Transverse colon (tissue), 4 donors: ENCODE data around the gene PCSK7. TPM values are rescaled to one million over a fixed set of nuclear protein-coding genes. Genes with fewer than 3 reads are reported as not detected.

Source experiments
- DNase-seq: peaks from one replicate; pipeline ENCODE4 v3.0.0-alpha.2; 2019
- H3K27ac ChIP-seq, 4 donors: fragments of 200-600 bp; sonication (generic); 2 replicates each; pipeline ENCODE4 v1.5.1; 2016 to 2018; ENCODE audit warnings: inconsistent platforms in 4 of 4
- H3K27me3 ChIP-seq: fragments of 200-600 bp; sonication (generic); 2 replicates; pipeline ENCODE4 v1.5.1; 2017; ENCODE audit warnings: inconsistent platforms
- H3K36me3 ChIP-seq, 4 donors: fragments of 200-600 bp; sonication (generic); 2 replicates each; pipeline ENCODE4 v1.5.1; 2017 to 2019; ENCODE audit warnings: inconsistent platforms in 4 of 4
- H3K4me1 ChIP-seq, 4 donors: fragments of 200-600 bp; sonication (generic); 2 replicates each; pipeline ENCODE4 v1.5.1; 2017 to 2020; ENCODE audit warnings: inconsistent platforms in 4 of 4
- H3K4me3 ChIP-seq, 4 donors: fragments of 200-600 bp; sonication (generic); 1 replicate in 1 of 4; 2 replicates in 3 of 4; pipeline versions ENCODE4 v1.5.1 to v1.6.1; 2017 to 2019; ENCODE audit warnings: inconsistent platforms in 4 of 4
- H3K9me3 ChIP-seq, 2 donors: fragments of 200-600 bp; sonication (generic); 2 replicates each; pipeline ENCODE4 v1.5.1; 2017 to 2019; ENCODE audit warnings: inconsistent platforms in 2 of 2
- CTCF ChIP-seq, 5 experiments: fragments of 200-600 bp in 3 of 5; fragments of 450-650 bp in 2 of 5; sonication (generic) in 3 of 5; IDR thresholded peaks; 1 replicate in 2 of 5; 2 replicates in 3 of 5; pipeline ENCODE4 v1.5.1; 2016 to 2017; ENCODE audit warnings: antibody characterized with exemption in 5 of 5, inconsistent platforms in 3 of 5, mild to moderate bottlenecking in 2 of 5, moderate library complexity in 1 of 5
- EP300 ChIP-seq: sonication (generic); formaldehyde crosslinking; IDR thresholded peaks from one replicate; pipeline ENCODE4 v1.6.1; 2017; ENCODE audit warnings: antibody characterized with exemption, low read depth
- POLR2A ChIP-seq: fragments of 450-650 bp; IDR thresholded peaks from one replicate; pipeline ENCODE4 v1.6.1; 2016; ENCODE audit warnings: antibody characterized with exemption, mild to moderate bottlenecking, moderate library complexity
- POLR2AphosphoS5 ChIP-seq, 3 donors: sonication (generic); formaldehyde crosslinking; IDR thresholded peaks; one replicate each; pipeline ENCODE4 v1.6.1; 2016; ENCODE audit warnings: antibody characterized with exemption in 3 of 3
- WGBS, 2 donors: methylation state at CpG; one replicate each; pipeline ENCODE4 v1.1.5; 2018; ENCODE audit warnings: low coverage in 1 of 2; 5-methylcytosine and 5-hydroxymethylcytosine counted together
- in situ Hi-C, 4 donors: fragments of 200-750 bp; cut with MboI; loops; one replicate each; pipeline versions ENCODE4 v1.15.0 to v1.15.1; 2017; ENCODE audit warnings: low sequenced_read_pairs in 3 of 4, low pct_ligation_motif_present in 1 of 4, low pct_unique_long_range_greater_than_20kb in 1 of 4
- intact Hi-C: fragments of 100-400 bp; cut with DNase I; formaldehyde crosslinking; loops from one replicate; pipeline ENCODE4 v1.15.1; 2023; ENCODE audit warnings: low total_unique reads
- total RNA-seq, 4 donors: library from RNA; depleted of rRNA; stranded (reverse); fragments of >200 nt; gene quantifications; one replicate each; pipeline ENCODE4 v1.1.0, GENCODE V29; 2016

Gene PCSK7
- total RNA-seq, 4 donors from 2014 or later = 182 to 432 (median 204) TPM

DNA sequence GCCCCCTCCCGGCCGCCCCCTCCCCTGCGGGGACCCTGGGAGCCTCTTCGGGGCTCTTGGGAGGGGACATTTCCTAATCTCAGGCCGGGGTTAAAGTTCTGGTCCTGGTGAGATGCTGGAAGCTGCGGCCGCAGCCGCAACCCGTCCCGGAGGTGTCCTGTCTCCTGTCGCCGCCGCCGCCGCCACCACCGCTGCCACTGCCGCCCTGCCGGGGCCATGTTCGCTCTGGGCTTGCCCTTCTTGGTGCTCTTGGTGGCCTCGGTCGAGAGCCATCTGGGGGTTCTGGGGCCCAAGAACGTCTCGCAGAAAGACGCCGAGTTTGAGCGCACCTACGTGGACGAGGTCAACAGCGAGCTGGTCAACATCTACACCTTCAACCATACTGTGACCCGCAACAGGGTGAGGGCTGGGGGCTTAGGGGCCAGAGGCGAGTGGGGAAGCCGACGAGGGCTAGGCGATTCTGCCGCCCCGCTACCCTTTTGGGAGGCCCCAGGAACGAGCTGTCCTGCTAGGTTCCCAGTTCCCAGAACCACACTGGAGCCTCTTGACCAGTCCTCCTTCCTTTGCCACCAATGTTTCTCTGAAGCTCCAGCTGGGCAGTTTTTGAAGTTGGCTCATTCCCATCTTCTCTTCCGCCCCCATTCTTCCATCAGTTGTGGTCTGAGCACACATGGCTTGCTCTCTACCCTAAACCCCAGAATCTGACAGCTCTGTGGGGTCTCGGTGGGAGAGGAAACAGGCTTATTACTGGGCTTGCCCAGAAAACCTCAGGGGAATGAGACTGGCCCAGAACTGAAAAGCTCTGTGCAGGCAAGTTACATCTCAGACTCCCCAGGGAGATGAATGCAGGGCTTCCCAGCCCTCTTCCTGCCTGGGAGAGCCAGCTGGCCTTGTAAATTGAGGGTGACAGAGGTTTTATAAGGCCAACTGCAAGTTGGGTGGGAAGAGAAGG is 52.5 kb downstream of the PCSK7 start:
- no peaks in the 10 kb centered on the region for H3K9me3 ChIP-seq
- intact Hi-C loops = no loop called here
- in situ Hi-C loops = no loop called here
- DNase-seq = peak; percentile 63
- H3K27me3 ChIP-seq = no peaks in the 10 kb centered on the region
- TF ChIP-seq CTCF (IDR thresholded peaks at IDR 0.05) (peak in 1 of 5 experiments; percentile 9), POLR2AphosphoS5 (IDR thresholded peaks at IDR 0.05) (peak in 1 of 3 donors; percentile 9), EP300 (no peak)
- peaks cover 12 to 32% (median 29%) of the 10 kb centered on the region in 4 donors for H3K4me1 ChIP-seq
- peak overlapping the region; percentile 83 to 95 (median 88) for H3K4me3 ChIP-seq
- peaks cover 0 to 5% (median 0%) of the 10 kb centered on the region in 4 donors for H3K36me3 ChIP-seq
- 2% methylated on average over 27 of the region's 39 CpGs; no CpG with 5 or more reads in 1 of the 2 donors for WGBS, 2 donors
- peak overlapping the region; percentile 95 to 98 (median 98) for H3K27ac ChIP-seq

- H3K4me1 ChIP-seq = peaks cover 12 to 32% (median 29%) of the 10 kb centered on the region in 4 donors
- intact Hi-C loops = no loop called here
- peak within 1 kb of the TSS; percentile 95 to 98 (median 98) for H3K27ac ChIP-seq
- in situ Hi-C loops = no loop called here
- TF ChIP-seq POLR2A (peak; percentile 93), POLR2AphosphoS5 (IDR thresholded peaks at IDR 0.05) (peak; percentile 97 to 99 (median 98)), CTCF (IDR thresholded peaks at IDR 0.05) (no peak), EP300 (no peak)
- DNase-seq = peak; percentile 97
- H3K9me3 ChIP-seq = no peaks in the 10 kb centered on the region
- 2 to 3% methylated on average over 9 to 42 of the region's 51 CpGs for WGBS, 2 donors
- H3K36me3 ChIP-seq = peaks cover 0 to 5% (median 0%) of the 10 kb centered on the region in 4 donors
- H3K4me3 ChIP-seq = peak within 1 kb of the TSS; percentile 83 to 95 (median 88)
- H3K27me3 ChIP-seq = no peaks in the 10 kb centered on the region
Measured at GRCh38 chr11:117178210-117179034, 53.5 kb downstream of the PCSK7 start, which contains the start of gene SIDT2. Gene SIDT2, plus strand, starts transcription at chr11:117178743. Its CDS starts 521 bp downstream, at chr11:117179264.

- no peaks in the 10 kb centered on the region for H3K9me3 ChIP-seq
- in situ Hi-C loops = no loop called here
- H3K27me3 ChIP-seq = no peaks in the 10 kb centered on the region
- peak overlapping the region in 3 of 4 donors; percentile 83 to 95 (median 83) for H3K4me3 ChIP-seq
- intact Hi-C loops = no loop called here
- 29 to 63% methylated on average over 1 to 10 of the region's 10 CpGs for WGBS, 2 donors
- H3K4me1 ChIP-seq = peaks cover 12 to 32% (median 29%) of the 10 kb centered on the region in 4 donors
- peaks cover 0 to 5% (median 0%) of the 10 kb centered on the region in 4 donors for H3K36me3 ChIP-seq
- TF ChIP-seq POLR2AphosphoS5 (IDR thresholded peaks at IDR 0.05) (no peak), POLR2A (no peak)
- H3K27ac ChIP-seq = peak overlapping the region; percentile 95 to 98 (median 98)
- DNase-seq = no peak
Measured at GRCh38 chr11:117177534-117178209, 54.2 kb downstream of the PCSK7 start.

GRCh38 chr11:117176186-117176585 is 55.7 kb downstream of the PCSK7 start:
- no peak overlapping the region for H3K27ac ChIP-seq
- DNase-seq = no peak

More at GRCh38 chr11:117176186-117176585, 55.7 kb downstream of the PCSK7 start:
- Histone ChIP-seq H3K9me3 (no peaks in the 10 kb centered on the region), H3K4me3 (no peak overlapping the region), H3K27me3 (no peaks in the 10 kb centered on the region), H3K4me1 (peaks cover 7 to 32% (median 27%) of the 10 kb centered on the region in 4 donors), H3K36me3 (no peaks in the 10 kb centered on the region)
- WGBS, 2 donors = 61 to 67% methylated on average over 1 of the region's 1 CpG
- in situ Hi-C loops = no loop called here
- TF ChIP-seq EP300 (no peak), POLR2A (no peak), POLR2AphosphoS5 (IDR thresholded peaks at IDR 0.05) (no peak), CTCF (IDR thresholded peaks at IDR 0.05) (no peak)
- intact Hi-C loops = no loop called here
